Epithelial cell of esophagus (primary cell): ENCODE results near the gene THOC5.
"Not testable (repeated sequence)": the region's sequence is repeated elsewhere in the genome, so short reads cannot be mapped to it uniquely, and the experiment has no call there.

Experiments used
- DNase-seq: peaks from one replicate; pipeline ENCODE4 v3.0.0; 2010; ENCODE audit warnings: low read depth
- H3K4me3 ChIP-seq: 2 replicates; pipeline ENCODE4 v1.5.1; 2011; ENCODE audit warnings: mild to moderate bottlenecking, low read length, control low read depth
- CTCF ChIP-seq: IDR thresholded peaks from 2 replicates; pipeline ENCODE4 v1.5.1; 2011; ENCODE audit warnings: low read depth, mild to moderate bottlenecking, low read length, control low read depth, inconsistent platforms; ENCODE audit not compliant: insufficient read depth; ENCODE audit errors: missing control alignments

THOC5 gene

GRCh38 chr22:29570456-29570855 lies 16.9 kb upstream of the THOC5 start:
- DNase-seq = no peak
- no peak overlapping the region for H3K4me3 ChIP-seq
- no peak for TF ChIP-seq CTCF

GRCh38 chr22:29569011-29569678 lies 15.6 kb upstream of the THOC5 start:
- no peak for DNase-seq
- TF ChIP-seq CTCF = no peak

GRCh38 chr22:29567338-29567737 lies 13.8 kb upstream of the THOC5 start:
- no peak for TF ChIP-seq CTCF
- DNase-seq = no peak
- no peak overlapping the region for H3K4me3 ChIP-seq

More at GRCh38 chr22:29569011-29569678, 15.6 kb upstream of the THOC5 start:
- H3K4me3 ChIP-seq = no peak overlapping the region

DNA sequence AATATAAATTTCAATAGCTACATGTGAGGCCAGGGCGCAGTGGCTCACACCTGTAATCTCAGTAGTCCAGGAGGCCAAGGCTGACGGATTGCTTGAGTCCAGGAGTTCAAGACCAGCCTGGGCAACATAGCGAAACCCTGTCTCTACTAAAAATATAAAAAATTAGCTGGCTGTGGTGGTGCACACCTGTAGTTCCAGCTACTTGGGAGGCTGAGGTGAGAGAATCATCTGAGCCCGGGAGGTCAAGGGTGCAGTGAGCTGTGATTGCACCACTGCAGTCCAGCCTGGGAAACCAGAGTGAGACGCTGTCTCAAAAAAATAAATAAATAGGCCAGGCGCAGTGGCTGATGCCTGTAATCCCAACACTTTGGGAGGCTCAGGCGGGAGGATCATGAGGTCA lies 13.0 kb upstream of the THOC5 start:
- H3K4me3 ChIP-seq, DNase-seq: not testable (repeated sequence)

GRCh38 chr22:29563652-29564460 lies 10.3 kb upstream of the THOC5 start:
- no peak for TF ChIP-seq CTCF
- H3K4me3 ChIP-seq = no peak overlapping the region
- no peak for DNase-seq

- TF ChIP-seq CTCF = no peak
- no peak for DNase-seq
- no peak overlapping the region for H3K4me3 ChIP-seq
These were observed 6.3 kb upstream of the THOC5 start for GRCh38 chr22:29559853-29560252.

DNA sequence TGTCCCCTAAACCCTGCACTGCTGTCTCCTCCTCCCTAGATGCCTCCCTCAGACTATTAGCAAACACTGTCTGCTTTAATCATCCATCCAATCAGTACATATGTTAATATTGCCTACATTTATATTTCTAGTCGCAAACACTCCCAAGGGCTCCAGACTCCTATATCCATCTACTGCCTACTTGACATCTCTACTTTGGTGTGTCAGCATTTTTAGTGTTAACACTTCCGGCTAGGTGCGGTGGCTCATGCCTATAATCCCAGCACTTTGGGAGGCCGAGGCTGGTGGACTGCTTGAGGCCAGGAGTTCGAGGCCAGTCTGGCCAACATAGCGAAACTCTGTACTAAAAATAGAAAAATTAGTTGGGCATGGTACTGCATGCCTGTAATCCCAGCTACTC lies 5.5 kb upstream of the THOC5 start:
- DNase-seq = no peak
- H3K4me3 ChIP-seq = no peak overlapping the region

More for the DNA sequence above, 5.5 kb upstream of the THOC5 start:
- TF ChIP-seq CTCF = no peak
